Effector memory CD4-positive, alpha-beta T cell (primary cell): Measurements from ENCODE around the gene SLC22A3.
"Not testable (repeated sequence)": the region's sequence is repeated elsewhere in the genome, so short reads cannot be mapped to it uniquely, and the experiment has no call there.

Experiments used
- DNase-seq, 3 donors: peaks; one replicate each; pipeline ENCODE4 v3.0.0-alpha.2; 2020
- H3K27ac ChIP-seq: 2 replicates; pipeline ENCODE4 v1.7.0; 2013; ENCODE audit warnings: mild to moderate bottlenecking, low read length, moderate library complexity; ENCODE audit not compliant: insufficient read depth, poor library complexity, severe bottlenecking
- H3K27me3 ChIP-seq: replicated peaks from 2 replicates; pipeline ENCODE4 v1.7.0; 2013; ENCODE audit warnings: mild to moderate bottlenecking, low read length; ENCODE audit not compliant: insufficient read depth, control insufficient read depth, poor library complexity, severe bottlenecking
- H3K36me3 ChIP-seq: 2 replicates; pipeline ENCODE4 v1.7.0; 2013; ENCODE audit warnings: mild to moderate bottlenecking, low read length, moderate library complexity; ENCODE audit not compliant: control insufficient read depth, insufficient read depth
- H3K4me1 ChIP-seq: 2 replicates; pipeline ENCODE4 v1.7.0; 2013; ENCODE audit warnings: low read length, mild to moderate bottlenecking; ENCODE audit not compliant: control insufficient read depth, insufficient read depth, poor library complexity, severe bottlenecking
- H3K4me3 ChIP-seq: 2 replicates; pipeline ENCODE4 v1.7.0; 2013; ENCODE audit warnings: low read length, low read depth, mild to moderate bottlenecking; ENCODE audit not compliant: insufficient read depth, poor library complexity, severe bottlenecking
- H3K9me3 ChIP-seq: 2 replicates; pipeline ENCODE4 v1.7.0; 2013; ENCODE audit warnings: mild to moderate bottlenecking, low read length, moderate library complexity; ENCODE audit not compliant: control insufficient read depth
- total RNA-seq, 3 donors: gene quantifications; one replicate each; lab custom pipeline; 2026; lab: John Stamatoyannopoulos, UW

The SLC22A3 gene
- 0.35 to 0.44 (median 0.39) reads per million in 3 donors for total RNA-seq

- peaks cover 4% of the 10 kb centered on the region for H3K4me1 ChIP-seq
- H3K4me3 ChIP-seq, result peak within 1 kb of the TSS; percentile 12
- H3K27ac ChIP-seq, result no peak within 1 kb of the TSS
- H3K36me3 ChIP-seq, result no peaks in the 10 kb centered on the region
- DNase-seq, result no peak
- H3K9me3 ChIP-seq, result no peaks in the 10 kb centered on the region
- peaks cover 3% of the 10 kb centered on the region for H3K27me3 ChIP-seq
These were observed at the start of gene SLC22A3 for GRCh38 chr6:160348223-160349019. TSS of gene SLC22A3 (plus strand) at chr6:160348378. CDS start at chr6:160348420, 42 bp downstream.

GRCh38 chr6:160299559-160299958 is 48.6 kb upstream of the SLC22A3 start:
- no peaks in the 10 kb centered on the region for H3K4me1 ChIP-seq
- no peak overlapping the region for H3K27ac ChIP-seq
- H3K9me3 ChIP-seq, result no peaks in the 10 kb centered on the region
- DNase-seq, result no peak
- H3K4me3 ChIP-seq, result no peak overlapping the region
- H3K36me3 ChIP-seq, result no peaks in the 10 kb centered on the region
- H3K27me3 ChIP-seq, result no peaks in the 10 kb centered on the region

GRCh38 chr6:160300076-160300695 is 48.0 kb upstream of the SLC22A3 start:
- H3K27ac ChIP-seq, result no peak overlapping the region

GRCh38 chr6:160301339-160301738 is 46.8 kb upstream of the SLC22A3 start:
- DNase-seq, result no peak
- H3K27ac ChIP-seq, result no peak overlapping the region
- H3K36me3 ChIP-seq, result no peaks in the 10 kb centered on the region
- H3K9me3 ChIP-seq, result no peaks in the 10 kb centered on the region
- H3K27me3 ChIP-seq, result no peaks in the 10 kb centered on the region
- H3K4me1 ChIP-seq, result no peaks in the 10 kb centered on the region
- H3K4me3 ChIP-seq, result no peak overlapping the region

More at GRCh38 chr6:160300076-160300695, 48.0 kb upstream of the SLC22A3 start:
- Histone ChIP-seq H3K27me3 (no peaks in the 10 kb centered on the region), H3K9me3 (no peaks in the 10 kb centered on the region), H3K4me1 (no peaks in the 10 kb centered on the region), H3K4me3 (no peak overlapping the region), H3K36me3 (no peaks in the 10 kb centered on the region)
- DNase-seq, result no peak

- not testable (repeated sequence) for H3K27me3 ChIP-seq, H3K36me3 ChIP-seq, H3K27ac ChIP-seq, DNase-seq, H3K4me1 ChIP-seq, H3K4me3 ChIP-seq, H3K9me3 ChIP-seq
These were observed 45.6 kb upstream of the SLC22A3 start for GRCh38 chr6:160302431-160303082.

GRCh38 chr6:160303806-160304205 is 44.4 kb upstream of the SLC22A3 start:
- no peak overlapping the region for H3K27ac ChIP-seq
- no peaks in the 10 kb centered on the region for H3K9me3 ChIP-seq
- H3K4me3 ChIP-seq, result no peak overlapping the region
- no peaks in the 10 kb centered on the region for H3K27me3 ChIP-seq
- H3K36me3 ChIP-seq, result no peaks in the 10 kb centered on the region
- DNase-seq, result no peak
- H3K4me1 ChIP-seq, result no peaks in the 10 kb centered on the region

GRCh38 chr6:160305926-160306713 is 42.1 kb upstream of the SLC22A3 start:
- H3K36me3 ChIP-seq, result no peaks in the 10 kb centered on the region
- no peak overlapping the region for H3K27ac ChIP-seq
- no peak for DNase-seq
- no peaks in the 10 kb centered on the region for H3K27me3 ChIP-seq
- no peaks in the 10 kb centered on the region for H3K9me3 ChIP-seq
- no peaks in the 10 kb centered on the region for H3K4me1 ChIP-seq
- H3K4me3 ChIP-seq, result no peak overlapping the region

GRCh38 chr6:160309718-160310117 is 38.5 kb upstream of the SLC22A3 start:
- H3K4me3 ChIP-seq, result no peak overlapping the region

GRCh38 chr6:160312900-160313299 is 35.3 kb upstream of the SLC22A3 start:
- Histone ChIP-seq H3K9me3 (peaks cover 9% of the 10 kb centered on the region), H3K4me3 (no peak overlapping the region), H3K27ac (no peak overlapping the region), H3K27me3 (no peaks in the 10 kb centered on the region), H3K36me3 (no peaks in the 10 kb centered on the region), H3K4me1 (no peaks in the 10 kb centered on the region)
- no peak for DNase-seq

More at GRCh38 chr6:160309718-160310117, 38.5 kb upstream of the SLC22A3 start:
- no peak for DNase-seq
- H3K36me3 ChIP-seq, result no peaks in the 10 kb centered on the region
- no peaks in the 10 kb centered on the region for H3K27me3 ChIP-seq
- H3K4me1 ChIP-seq, result no peaks in the 10 kb centered on the region
- H3K27ac ChIP-seq, result no peak overlapping the region
- H3K9me3 ChIP-seq, result peaks cover 9% of the 10 kb centered on the region
